CD4-positive, CD25-positive, alpha-beta regulatory T cell (primary cell): ENCODE measurements around the gene ZNF98. TPM values are rescaled to one million over a fixed set of nuclear protein-coding genes. Genes with fewer than 3 reads are reported as not detected.

Experiments
- ATAC-seq, 2 donors: fragments of 150-1000 bp; cut with Tn5 transposase; one replicate each; pipeline ENCODE4 v1.10.0; 2021; ENCODE audit warnings: low read depth in 2 of 2, moderate number of reproducible peaks in 2 of 2, moderate library complexity in 1 of 2
- DNase-seq, 3 donors: peaks; one replicate each; pipeline versions ENCODE4 v3.0.0 to v3.0.0-alpha.2; 2012 to 2022; ENCODE audit warnings: mixed read lengths in 1 of 3
- H3K27ac ChIP-seq: one replicate; pipeline ENCODE4 v1.7.0; 2013; ENCODE audit warnings: mild to moderate bottlenecking, low read length; ENCODE audit not compliant: insufficient read depth, poor library complexity, severe bottlenecking
- H3K27me3 ChIP-seq: one replicate; pipeline ENCODE4 v1.7.0; 2013; ENCODE audit warnings: low read length; ENCODE audit not compliant: control insufficient read depth, insufficient read depth
- H3K36me3 ChIP-seq: one replicate; pipeline ENCODE4 v1.7.0; 2013; ENCODE audit warnings: mild to moderate bottlenecking, low read length, moderate library complexity; ENCODE audit not compliant: control insufficient read depth, insufficient read depth
- H3K4me1 ChIP-seq: 2 replicates; pipeline ENCODE4 v1.7.0; 2013; ENCODE audit warnings: mild to moderate bottlenecking, low read length; ENCODE audit not compliant: insufficient read depth, control insufficient read depth, poor library complexity, severe bottlenecking
- H3K4me3 ChIP-seq: one replicate; pipeline ENCODE4 v1.7.0; 2013; ENCODE audit warnings: low read depth, mild to moderate bottlenecking, low read length, moderate library complexity
- H3K9me3 ChIP-seq, 2 experiments: 1 replicate in 1 of 2; 2 replicates in 1 of 2; pipeline ENCODE4 v1.7.0; 2013; ENCODE audit warnings: low read length in 2 of 2, mild to moderate bottlenecking in 1 of 2, moderate library complexity in 1 of 2; ENCODE audit not compliant: control insufficient read depth in 2 of 2
- H3K27ac Mint-ChIP-seq, 3 donors: one replicate each; pipeline ENCODE4 v1.8.0; 2020 to 2022; ENCODE audit warnings: mild to moderate bottlenecking in 3 of 3, mixed read lengths in 3 of 3, moderate library complexity in 2 of 3
- H3K27me3 Mint-ChIP-seq: one replicate; pipeline ENCODE4 v1.8.0; 2022; ENCODE audit warnings: mild to moderate bottlenecking, mixed read lengths
- H3K36me3 Mint-ChIP-seq: one replicate; pipeline ENCODE4 v1.8.0; 2020; ENCODE audit warnings: mixed read lengths
- H3K4me1 Mint-ChIP-seq, 4 donors: one replicate each; pipeline ENCODE4 v1.8.0; 2020 to 2022; ENCODE audit warnings: mixed read lengths in 4 of 4, mild to moderate bottlenecking in 1 of 4
- H3K4me3 Mint-ChIP-seq, 4 donors: one replicate each; pipeline ENCODE4 v1.8.0; 2020 to 2022; ENCODE audit warnings: mild to moderate bottlenecking in 4 of 4, mixed read lengths in 4 of 4, moderate library complexity in 3 of 4
- H3K9me3 Mint-ChIP-seq, 7 donors: one replicate each; pipeline ENCODE4 v1.8.0; 2020 to 2022; ENCODE audit warnings: mixed read lengths in 7 of 7, mild to moderate bottlenecking in 3 of 7, moderate library complexity in 2 of 7
- polyA plus RNA-seq, 4 donors: library from polyadenylated mRNA; unstranded; fragments of 300-500 nt; fragmentation: Illumina TruSeq; gene quantifications; one replicate each; pipeline ENCODE4 v1.2.3, GENCODE V29; 2021
- total RNA-seq: library from RNA; stranded (reverse); gene quantifications from one replicate; pipeline ENCODE4 v1.2.3, GENCODE V29; 2022

The ZNF98 gene
- total and polyA plus RNA-seq, 5 donors from 2014 or later = not detected

DNA sequence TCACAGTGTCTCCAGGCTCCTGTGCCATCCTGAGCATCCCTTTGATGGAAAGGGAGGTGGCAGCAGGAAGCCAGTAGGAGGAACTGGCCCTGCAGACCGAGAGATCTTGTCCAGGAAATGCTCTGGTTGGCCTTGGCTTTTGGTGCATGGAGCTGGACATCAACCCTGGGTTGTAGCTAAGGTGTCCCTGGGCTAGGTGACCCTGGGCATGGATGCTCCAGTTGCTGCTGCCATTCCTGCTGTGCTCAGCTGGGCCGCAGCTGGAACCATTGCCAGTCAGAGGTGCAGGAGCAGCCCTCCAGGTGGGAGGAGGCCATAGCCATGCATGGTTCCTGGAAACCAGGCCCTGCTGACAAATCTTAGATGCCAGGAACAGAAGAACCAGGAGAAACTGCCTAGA lies 67.5 kb downstream of the ZNF98 start:
- peaks cover 3 to 36% (median 7%) of the 10 kb centered on the region in 7 donors for H3K9me3 Mint-ChIP-seq
- no peak overlapping the region for H3K27ac Mint-ChIP-seq
- no peak for DNase-seq

More for the DNA sequence above, 67.5 kb downstream of the ZNF98 start:
- no peaks in the 10 kb centered on the region for H3K4me1 Mint-ChIP-seq
- H3K36me3 ChIP-seq = no peaks in the 10 kb centered on the region
- no peak overlapping the region for H3K27ac ChIP-seq
- ATAC-seq = no peak
- no peak overlapping the region for H3K4me3 Mint-ChIP-seq
- H3K4me3 ChIP-seq = no peak overlapping the region
- no peaks in the 10 kb centered on the region for H3K4me1 ChIP-seq
- no peaks in the 10 kb centered on the region for H3K36me3 Mint-ChIP-seq
- peaks cover 2 to 19% of the 10 kb centered on the region in 2 experiments for H3K9me3 ChIP-seq
- no peaks in the 10 kb centered on the region for H3K27me3 Mint-ChIP-seq
- H3K27me3 ChIP-seq = no peaks in the 10 kb centered on the region

Other genes starting within 250 kb of the ZNF98 start
- not detected for gene ZNF676, start 225.4 kb downstream of the ZNF98 start, total RNA-seq
- gene ZNF676, start 225.4 kb downstream of the ZNF98 start, polyA plus RNA-seq = not detected
- not detected for gene ZNF729, start 135.9 kb downstream of the ZNF98 start, total RNA-seq
- not detected for gene ZNF729, start 135.9 kb downstream of the ZNF98 start, polyA plus RNA-seq
- 1.2 TPM for gene ZNF492, start 212.0 kb upstream of the ZNF98 start, total RNA-seq
- under 1 TPM; 0.05 to 0.20 (median 0.14) TPM for gene ZNF492, start 212.0 kb upstream of the ZNF98 start, polyA plus RNA-seq